Esophagus squamous epithelium (tissue), 4 donors: ENCODE measurements around the gene SHQ1.

Source experiments
- POLR2A ChIP-seq, 4 donors: fragments of 450-650 bp; IDR thresholded peaks; one replicate each; pipeline ENCODE4 v1.6.1; 2017; ENCODE audit warnings: antibody characterized with exemption in 4 of 4, mild to moderate bottlenecking in 4 of 4, moderate library complexity in 3 of 4
- TF ChIP-seq, protein P1 (sequence below), 6 experiments: fragments of 450-650 bp in 4 of 6; fragments of 200-600 bp in 2 of 6; sonication (generic) in 2 of 6; IDR thresholded peaks; one replicate each; pipeline ENCODE4 v1.5.1; 2016 to 2019; ENCODE audit warnings: antibody characterized with exemption in 6 of 6, mild to moderate bottlenecking in 4 of 6, moderate library complexity in 4 of 6

- TF ChIP-seq POLR2A (IDR thresholded peaks at IDR 0.05): no peak
- TF ChIP-seq, protein P1, sequence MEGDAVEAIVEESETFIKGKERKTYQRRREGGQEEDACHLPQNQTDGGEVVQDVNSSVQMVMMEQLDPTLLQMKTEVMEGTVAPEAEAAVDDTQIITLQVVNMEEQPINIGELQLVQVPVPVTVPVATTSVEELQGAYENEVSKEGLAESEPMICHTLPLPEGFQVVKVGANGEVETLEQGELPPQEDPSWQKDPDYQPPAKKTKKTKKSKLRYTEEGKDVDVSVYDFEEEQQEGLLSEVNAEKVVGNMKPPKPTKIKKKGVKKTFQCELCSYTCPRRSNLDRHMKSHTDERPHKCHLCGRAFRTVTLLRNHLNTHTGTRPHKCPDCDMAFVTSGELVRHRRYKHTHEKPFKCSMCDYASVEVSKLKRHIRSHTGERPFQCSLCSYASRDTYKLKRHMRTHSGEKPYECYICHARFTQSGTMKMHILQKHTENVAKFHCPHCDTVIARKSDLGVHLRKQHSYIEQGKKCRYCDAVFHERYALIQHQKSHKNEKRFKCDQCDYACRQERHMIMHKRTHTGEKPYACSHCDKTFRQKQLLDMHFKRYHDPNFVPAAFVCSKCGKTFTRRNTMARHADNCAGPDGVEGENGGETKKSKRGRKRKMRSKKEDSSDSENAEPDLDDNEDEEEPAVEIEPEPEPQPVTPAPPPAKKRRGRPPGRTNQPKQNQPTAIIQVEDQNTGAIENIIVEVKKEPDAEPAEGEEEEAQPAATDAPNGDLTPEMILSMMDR (IDR thresholded peaks at IDR 0.05): no peak
These were observed 47.4 kb downstream of the SHQ1 start for GRCh38 chr3:72800869-72801268.
